IPS DF 6.9 (cell line): ENCODE results near the gene KRTAP17-1.

ENCODE experiments used
- DNase-seq: peaks from one replicate; pipeline ENCODE4 v3.0.0-alpha.2; 2013; ENCODE audit warnings: low read depth, low spot score
- H3K27ac ChIP-seq: one replicate; pipeline ENCODE4 v1.5.1; 2013; ENCODE audit warnings: low read length, control low read depth
- H3K27me3 ChIP-seq: 2 replicates; pipeline ENCODE4 v1.6.1; 2013; ENCODE audit warnings: mild to moderate bottlenecking, low read length; ENCODE audit not compliant: control insufficient read depth, insufficient read depth
- H3K36me3 ChIP-seq: 2 replicates; pipeline ENCODE4 v1.6.1; 2013; ENCODE audit warnings: low read length; ENCODE audit not compliant: control insufficient read depth, insufficient read depth
- H3K4me1 ChIP-seq: 2 replicates; pipeline ENCODE4 v1.6.1; 2013; ENCODE audit warnings: low read length; ENCODE audit not compliant: control insufficient read depth, insufficient read depth
- H3K4me3 ChIP-seq: 2 replicates; pipeline ENCODE4 v1.5.1; 2013; ENCODE audit warnings: mild to moderate bottlenecking, low read length
- H3K9me3 ChIP-seq: 2 replicates; pipeline ENCODE4 v1.6.1; 2013; ENCODE audit warnings: low read length, inconsistent platforms; ENCODE audit not compliant: control insufficient read depth, insufficient read depth
- WGBS: extraction: QIAGEN DNeasy Blood & Tissue Kit; methylation state at CpG from one replicate; pipeline ENCODE4 v1.1.7; 2013; ENCODE audit warnings: mixed read lengths, missing lambda C conversion rate; ENCODE audit not compliant: insufficient read length, insufficient coverage; 5-methylcytosine and 5-hydroxymethylcytosine counted together

Gene KRTAP17-1

DNA sequence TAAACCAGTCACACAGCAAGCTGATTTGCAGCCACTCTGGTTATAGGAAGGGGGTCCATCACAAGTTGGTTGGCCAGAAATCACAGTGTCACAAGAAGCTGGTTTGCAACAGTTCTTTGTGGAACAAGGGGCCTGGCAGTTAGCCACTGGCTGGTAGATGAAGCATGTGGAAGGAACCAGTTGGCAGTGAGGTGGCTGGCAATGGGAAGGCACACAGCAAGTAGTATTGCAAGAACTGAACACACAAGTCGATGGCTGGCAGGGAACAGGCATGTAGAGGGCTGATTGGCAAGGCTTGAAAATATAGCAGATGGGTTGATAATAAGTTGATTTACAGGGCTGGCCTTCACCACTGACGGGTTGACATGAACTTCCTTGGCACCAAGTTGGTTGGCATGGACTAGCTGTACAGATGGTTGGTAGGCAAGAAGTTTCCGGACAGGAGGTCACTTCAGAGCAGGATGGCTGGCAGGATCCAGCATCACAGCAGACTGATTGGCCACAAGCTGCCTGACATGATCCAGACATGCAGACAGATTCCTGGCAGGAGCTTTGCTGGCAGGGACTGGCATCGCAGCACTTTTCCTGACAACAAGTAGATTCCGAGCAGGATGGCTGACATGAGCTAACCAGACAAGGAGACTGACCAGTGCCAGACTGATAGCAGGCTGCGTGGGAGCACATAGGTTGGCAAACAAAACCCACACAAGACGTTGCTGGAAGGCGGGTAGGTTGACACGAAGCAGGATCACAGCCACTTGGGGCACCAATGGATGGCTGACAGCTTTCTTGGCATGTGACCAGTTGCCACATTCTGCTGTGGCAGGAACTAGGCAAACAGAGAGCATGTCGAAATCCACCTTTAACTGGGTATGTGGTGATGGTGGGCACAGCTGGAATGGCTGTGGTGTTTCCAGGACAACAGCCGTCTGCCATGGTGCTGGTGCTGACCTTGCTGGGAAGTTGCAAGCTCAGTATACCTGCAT, 13.3 kb downstream of the KRTAP17-1 start, which contains the start of gene KRTAP29-1:
Gene KRTAP29-1 (minus strand): TSS at position 936 of the 986 bp plus-strand sequence. CDS start 0 bp downstream, at position 936.
- no peak for DNase-seq
- no CpG with 5 or more reads among the region's 11 CpGs for WGBS
- no peak within 1 kb of the TSS for H3K27ac ChIP-seq
- H3K9me3 ChIP-seq: no peaks in the 10 kb centered on the region
- no peaks in the 10 kb centered on the region for H3K36me3 ChIP-seq
- H3K27me3 ChIP-seq: no peaks in the 10 kb centered on the region
- no peaks in the 10 kb centered on the region; the same call in 1 of the 2 replicates for H3K4me1 ChIP-seq
- no peak within 1 kb of the TSS for H3K4me3 ChIP-seq

- no peak overlapping the region for H3K4me3 ChIP-seq
- H3K9me3 ChIP-seq: no peaks in the 10 kb centered on the region
- H3K27me3 ChIP-seq: no peaks in the 10 kb centered on the region
- DNase-seq: no peak
- WGBS: no CpG with 5 or more reads among the region's 5 CpGs
- H3K4me1 ChIP-seq: no peaks in the 10 kb centered on the region; the same call in 1 of the 2 replicates
- H3K36me3 ChIP-seq: no peaks in the 10 kb centered on the region
- no peak overlapping the region for H3K27ac ChIP-seq
Measured at GRCh38 chr17:41301204-41301790, 14.2 kb downstream of the KRTAP17-1 start.

DNA sequence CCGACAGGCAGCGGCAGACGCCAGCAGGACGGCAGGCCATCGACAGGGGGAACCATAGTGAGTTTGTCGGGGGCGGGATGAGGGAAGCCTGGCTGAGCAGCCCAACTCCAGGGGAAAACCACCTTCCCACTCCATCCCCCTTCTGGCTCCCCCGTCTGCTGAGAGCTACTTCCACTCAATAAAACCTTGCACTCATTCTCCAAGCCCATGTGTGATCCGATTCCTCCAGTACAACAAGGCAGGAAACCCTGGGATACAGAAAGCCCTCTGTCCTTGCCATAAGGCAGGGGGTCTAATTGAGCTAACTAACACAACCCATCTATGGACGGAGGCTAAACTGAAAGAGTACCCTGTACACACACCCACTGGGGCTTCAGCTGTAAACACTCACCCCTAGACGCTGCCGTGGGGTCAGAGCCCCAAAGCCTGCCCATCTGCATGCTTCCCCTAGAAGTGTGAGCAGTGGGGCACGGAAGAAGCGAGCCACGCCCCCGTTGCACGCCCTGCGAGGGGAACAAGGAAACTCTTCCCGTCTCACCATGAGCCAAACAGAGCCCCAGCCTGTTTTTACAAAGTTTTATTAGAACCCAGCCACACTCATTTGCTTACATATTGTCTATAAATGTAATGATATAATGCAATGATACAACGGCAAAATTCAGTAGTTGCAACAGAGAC, 16.9 kb downstream of the KRTAP17-1 start:
- H3K4me3 ChIP-seq: no peak overlapping the region
- H3K4me1 ChIP-seq: peaks cover 1% of the 10 kb centered on the region; the same call in 1 of the 2 replicates
- no peak overlapping the region for H3K27ac ChIP-seq
- no peak for DNase-seq
- no peaks in the 10 kb centered on the region for H3K36me3 ChIP-seq
- no peaks in the 10 kb centered on the region for H3K9me3 ChIP-seq
- no CpG with 5 or more reads among the region's 20 CpGs for WGBS
- H3K27me3 ChIP-seq: no peaks in the 10 kb centered on the region

DNA sequence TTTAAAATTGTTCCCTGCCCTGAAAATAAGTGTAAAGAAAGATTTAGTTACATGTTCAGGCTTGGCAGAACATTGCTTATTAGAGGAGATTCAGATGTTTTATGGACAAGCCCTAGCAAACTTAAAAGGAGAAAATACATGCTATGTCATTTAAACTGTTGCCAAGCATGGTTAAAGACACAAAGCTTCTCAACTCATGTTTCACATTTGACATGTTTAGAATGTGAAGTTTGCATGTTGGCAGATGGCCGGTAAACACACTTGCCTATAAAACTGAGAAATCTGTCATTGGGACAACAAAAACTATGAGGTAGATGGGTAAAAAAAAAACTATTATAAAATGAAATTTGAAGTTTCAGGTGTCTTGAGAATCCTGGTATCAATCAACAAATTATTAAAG, 18.7 kb downstream of the KRTAP17-1 start:
- no peak for DNase-seq
- no peaks in the 10 kb centered on the region for H3K36me3 ChIP-seq
- H3K27ac ChIP-seq: no peak overlapping the region
- no CpG with 5 or more reads among the region's 1 CpG for WGBS
- H3K4me1 ChIP-seq: peaks cover 1% of the 10 kb centered on the region; the same call in 1 of the 2 replicates
- H3K4me3 ChIP-seq: no peak overlapping the region
- no peaks in the 10 kb centered on the region for H3K9me3 ChIP-seq
- H3K27me3 ChIP-seq: no peaks in the 10 kb centered on the region

DNA sequence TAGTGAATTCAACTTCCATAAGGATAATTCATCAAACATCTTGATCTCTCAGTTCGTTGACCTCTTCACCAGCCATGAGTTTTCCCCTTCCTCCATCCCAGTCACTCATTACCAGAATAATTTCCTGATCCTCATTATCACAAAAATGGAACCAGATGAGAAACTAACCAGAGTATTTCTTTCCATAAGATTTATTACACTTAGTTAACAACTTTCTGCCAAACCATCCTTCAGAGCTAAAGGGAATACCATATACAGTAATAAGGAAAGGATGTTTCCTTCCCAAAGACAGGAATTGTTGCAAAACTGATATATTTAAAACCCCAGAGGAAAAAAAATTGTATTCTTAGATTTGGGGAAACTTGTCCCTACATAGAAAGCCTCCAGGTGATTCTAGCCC, 21.5 kb downstream of the KRTAP17-1 start:
- Histone ChIP-seq H3K9me3 (no peaks in the 10 kb centered on the region), H3K4me3 (no peak overlapping the region), H3K36me3 (no peaks in the 10 kb centered on the region), H3K27me3 (no peaks in the 10 kb centered on the region), H3K27ac (no peak overlapping the region), H3K4me1 (peaks cover 1% of the 10 kb centered on the region; the same call in 1 of the 2 replicates)
- no peak for DNase-seq
- WGBS: no CpG with 5 or more reads among the region's 1 CpG

GRCh38 chr17:41287050-41287449, 28.5 kb downstream of the KRTAP17-1 start:
- WGBS: no CpG with 5 or more reads among the region's 3 CpGs
- DNase-seq: no peak
- H3K27ac ChIP-seq: no peak overlapping the region

GRCh38 chr17:41284546-41284945, 31.0 kb downstream of the KRTAP17-1 start:
- H3K4me1 ChIP-seq: no peaks in the 10 kb centered on the region
- no peaks in the 10 kb centered on the region for H3K36me3 ChIP-seq
- no peaks in the 10 kb centered on the region for H3K27me3 ChIP-seq
- no peak for DNase-seq
- WGBS: no CpG with 5 or more reads among the region's 2 CpGs
- H3K27ac ChIP-seq: no peak overlapping the region
- no peaks in the 10 kb centered on the region for H3K9me3 ChIP-seq
- no peak overlapping the region for H3K4me3 ChIP-seq

More at GRCh38 chr17:41287050-41287449, 28.5 kb downstream of the KRTAP17-1 start:
- H3K36me3 ChIP-seq: no peaks in the 10 kb centered on the region
- no peaks in the 10 kb centered on the region for H3K27me3 ChIP-seq
- no peaks in the 10 kb centered on the region for H3K4me1 ChIP-seq
- H3K4me3 ChIP-seq: no peak overlapping the region
- H3K9me3 ChIP-seq: no peaks in the 10 kb centered on the region

GRCh38 chr17:41284043-41284442, 31.5 kb downstream of the KRTAP17-1 start:
- no peak for DNase-seq
- Histone ChIP-seq H3K4me1 (no peaks in the 10 kb centered on the region), H3K27ac (no peak overlapping the region)

DNA sequence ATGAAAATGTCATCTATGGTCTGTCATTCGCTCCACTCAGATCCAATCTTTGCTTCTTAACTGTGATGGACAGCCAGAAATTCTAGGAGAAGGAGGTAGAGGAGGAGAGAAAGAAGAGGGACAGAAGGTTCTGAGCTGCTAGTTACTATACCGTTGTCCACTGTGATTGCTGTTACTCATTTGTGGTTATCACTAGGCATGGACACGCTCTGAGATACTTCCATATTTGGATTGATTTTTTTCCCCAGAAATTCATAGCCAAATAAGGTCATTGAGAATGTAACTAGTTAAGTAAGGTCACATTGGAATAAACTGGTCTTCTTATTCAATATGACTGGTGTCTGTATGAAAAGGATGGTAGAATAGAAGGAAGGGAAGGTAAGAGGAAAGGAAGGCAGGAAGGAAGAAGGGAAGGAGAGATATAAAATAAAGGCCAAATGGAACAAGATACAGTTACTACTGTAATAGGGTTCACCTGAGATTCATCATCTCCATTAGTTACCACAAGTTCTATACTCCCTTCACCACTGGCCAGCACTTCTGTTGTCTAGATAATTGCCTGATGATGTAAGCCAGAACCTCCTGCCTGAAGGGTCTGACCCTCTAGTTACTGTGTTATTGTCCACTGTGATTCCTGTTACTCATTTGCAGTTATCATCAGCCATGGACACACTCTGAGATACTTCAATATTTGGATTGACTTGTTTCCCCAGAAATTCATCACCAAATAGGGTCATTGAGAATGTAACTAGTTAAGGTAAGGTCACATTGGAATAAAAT, 37.1 kb downstream of the KRTAP17-1 start:
- Histone ChIP-seq H3K27me3 (no peaks in the 10 kb centered on the region), H3K9me3 (no peaks in the 10 kb centered on the region), H3K36me3 (no peaks in the 10 kb centered on the region), H3K27ac (no peak overlapping the region), H3K4me3 (no peak overlapping the region), H3K4me1 (no peaks in the 10 kb centered on the region)
- WGBS: no CpG with 5 or more reads among the region's 3 CpGs
- no peak for DNase-seq

More at GRCh38 chr17:41284043-41284442, 31.5 kb downstream of the KRTAP17-1 start:
- no peaks in the 10 kb centered on the region for H3K9me3 ChIP-seq
- no CpG with 5 or more reads among the region's 3 CpGs for WGBS
- no peaks in the 10 kb centered on the region for H3K36me3 ChIP-seq
- H3K4me3 ChIP-seq: no peak overlapping the region
- H3K27me3 ChIP-seq: no peaks in the 10 kb centered on the region
